GM12878 (cell line): ENCODE results near the gene UBE2E2. TPM values are rescaled to one million over a fixed set of nuclear protein-coding genes. Genes with fewer than 3 reads are reported as not detected.

Experiments
- ATAC-seq: fragments of 200-7000 bp; cut with Tn5 transposase; 3 replicates; pipeline ENCODE4 v1.9.1; 2020; ENCODE audit warnings: mild to moderate bottlenecking, moderate library complexity
- BruUV-seq: library from RNA; stranded (reverse); fragments of 400-500 nt; replicated peaks from 2 replicates; lab custom pipeline; 2021; lab: Mats Ljungman, UMichigan
- CTCF ChIA-PET: fragments of 300-600 bp; sonication (Branson Sonifier 250); formaldehyde crosslinking; extraction: SDS; loops from one replicate; lab custom pipeline; 2021; ENCODE audit warnings: inconsistent platforms; lab: Yijun Ruan, JAX
- POLR2A ChIA-PET: fragments of 350-600 bp; formaldehyde crosslinking; extraction: SDS; loops from one replicate; lab custom pipeline; 2021; ENCODE audit warnings: inconsistent platforms; lab: Charles Lee
- RAD21 ChIA-PET: fragments of 300-600 bp; sonication (Branson Sonifier 250); formaldehyde crosslinking; loops from one replicate; lab custom pipeline; 2023; ENCODE audit warnings: antibody characterized with exemption; ENCODE audit not compliant: unreplicated experiment; lab: Charles Lee
- SMC1A ChIA-PET: fragments of 300-600 bp; sonication (Branson Sonifier 250); formaldehyde crosslinking; loops from one replicate; lab custom pipeline; 2023; ENCODE audit not compliant: unreplicated experiment, uncharacterized antibody; lab: Charles Lee
- DNase-seq: peaks from one replicate; pipeline ENCODE4 v3.0.0-alpha.2; 2011; ENCODE audit warnings: low read depth, low spot score
- FAIRE-seq: peaks from 3 replicates; lab custom pipeline; 2011; peaks lifted over from hg19 to GRCh38; lab: Jason Lieb, UNC
- H2AFZ ChIP-seq: 2 replicates; pipeline ENCODE4 v1.6.0; 2011; ENCODE audit warnings: low read depth, low read length, control low read depth; ENCODE audit not compliant: control insufficient read depth
- H3K27ac ChIP-seq: 2 replicates; pipeline ENCODE4 v1.5.1; 2011; ENCODE audit warnings: control low read depth; ENCODE audit not compliant: control insufficient read depth, insufficient read depth
- H3K27me3 ChIP-seq, 2 experiments: replicated peaks in 1 of 2; 2 replicates each; pipeline versions ENCODE4 v1.6.0 to v1.6.1; 2011; ENCODE audit warnings: low read length in 1 of 2; ENCODE audit not compliant: control insufficient read depth in 2 of 2, insufficient read depth in 2 of 2
- H3K36me3 ChIP-seq, 2 experiments: 2 replicates each; pipeline ENCODE4 v1.5.1; 2011; ENCODE audit warnings: low read length in 1 of 2; ENCODE audit not compliant: control insufficient read depth in 2 of 2, insufficient read depth in 2 of 2
- H3K4me1 ChIP-seq: 2 replicates; pipeline ENCODE4 v1.6.1; 2011; ENCODE audit warnings: mild to moderate bottlenecking, low read length, moderate library complexity, mixed read lengths; ENCODE audit not compliant: control insufficient read depth, insufficient read depth
- H3K4me2 ChIP-seq: 2 replicates; pipeline ENCODE4 v1.6.0; 2011; ENCODE audit warnings: control low read depth; ENCODE audit not compliant: control insufficient read depth, insufficient read depth
- H3K4me3 ChIP-seq: fragments of 200-600 bp; sonication (generic); 2 replicates; pipeline ENCODE4 v1.5.1; 2016
- H3K79me2 ChIP-seq: 2 replicates; pipeline ENCODE4 v1.6.0; 2011; ENCODE audit warnings: low read length; ENCODE audit not compliant: control insufficient read depth, insufficient read depth
- H3K9ac ChIP-seq: 2 replicates; pipeline ENCODE4 v1.8.0; 2011; ENCODE audit warnings: low read length, control low read depth, mixed read lengths; ENCODE audit not compliant: control insufficient read depth, insufficient read depth
- H3K9me3 ChIP-seq: replicated peaks from 3 replicates; pipeline ENCODE4 v1.5.1; 2011; ENCODE audit warnings: mild to moderate bottlenecking, low read length; ENCODE audit not compliant: control insufficient read depth, insufficient read depth
- H4K20me1 ChIP-seq: 2 replicates; pipeline ENCODE4 v1.6.0; 2011; ENCODE audit not compliant: control insufficient read depth, insufficient read depth
- BCL3 ChIP-seq: IDR thresholded peaks from 2 replicates; pipeline ENCODE4 v1.6.1; 2011; ENCODE audit warnings: borderline replicate concordance, low read depth, mild to moderate bottlenecking, moderate library complexity, low read length; ENCODE audit not compliant: insufficient read depth, poor library complexity, severe bottlenecking
- BHLHE40 ChIP-seq, 2 experiments: fragments of 450-650 bp in 1 of 2; IDR thresholded peaks; 2 replicates each; pipeline ENCODE4 v1.6.1; 2011 to 2017; ENCODE audit warnings: low read depth in 2 of 2, borderline replicate concordance in 1 of 2, improper control_type of control experiment in 1 of 2, low read length in 1 of 2, mild to moderate bottlenecking in 1 of 2
- BMI1 ChIP-seq: fragments of 450-650 bp; IDR thresholded peaks from 2 replicates; pipeline ENCODE4 v1.6.1; 2016; ENCODE audit warnings: mild to moderate bottlenecking, moderate library complexity, borderline replicate concordance
- CBFB ChIP-seq: IDR thresholded peaks from 2 replicates; pipeline ENCODE4 v1.6.1; 2016; ENCODE audit warnings: antibody characterized with exemption, low read depth
- CHD1 ChIP-seq: IDR thresholded peaks from 2 replicates; pipeline ENCODE4 v1.6.1; 2012; ENCODE audit warnings: low read depth, low read length, improper control_type of control experiment
- EZH2 ChIP-seq: IDR thresholded peaks from 2 replicates; pipeline ENCODE4 v1.6.1; 2012; ENCODE audit warnings: low read depth, mild to moderate bottlenecking, control low read depth, inconsistent platforms, low read length, borderline replicate concordance; ENCODE audit not compliant: control insufficient read depth
- FOXK2 ChIP-seq: fragments of 450-650 bp; IDR thresholded peaks from 2 replicates; pipeline ENCODE4 v1.6.1; 2017; ENCODE audit warnings: mild to moderate bottlenecking, moderate library complexity
- IKZF1 ChIP-seq: fragments of 450-650 bp; conservative IDR thresholded peaks from 2 replicates; pipeline ENCODE4 v1.6.1; 2017; ENCODE audit warnings: antibody characterized with exemption, mild to moderate bottlenecking
- MEF2B ChIP-seq: fragments of 450-650 bp; IDR thresholded peaks from 2 replicates; pipeline ENCODE4 v1.6.1; 2018; ENCODE audit warnings: mild to moderate bottlenecking, moderate library complexity; ENCODE audit not compliant: partially characterized antibody, poor library complexity, severe bottlenecking
- MLLT1 ChIP-seq: fragments of 450-650 bp; IDR thresholded peaks from 2 replicates; pipeline ENCODE4 v1.6.1; 2016; ENCODE audit warnings: mild to moderate bottlenecking
- MTA2 ChIP-seq: fragments of 450-650 bp; IDR thresholded peaks from 2 replicates; pipeline ENCODE4 v1.6.1; 2016; ENCODE audit warnings: low read depth, mild to moderate bottlenecking, moderate library complexity
- PAX8 ChIP-seq: fragments of 450-650 bp; IDR thresholded peaks from 2 replicates; pipeline ENCODE4 v1.6.1; 2017; ENCODE audit warnings: mild to moderate bottlenecking, moderate library complexity
- RAD51 ChIP-seq: fragments of 450-650 bp; IDR thresholded peaks from 2 replicates; pipeline ENCODE4 v1.6.1; 2016; ENCODE audit warnings: moderate library complexity, mild to moderate bottlenecking, inconsistent platforms
- SP1 ChIP-seq: IDR thresholded peaks from one replicate; pipeline ENCODE4 v1.6.1; 2011; ENCODE audit warnings: low read depth, low read length
- SREBF1 ChIP-seq: IDR thresholded peaks from 2 replicates; pipeline ENCODE4 v1.6.1; 2012; ENCODE audit warnings: mild to moderate bottlenecking, low read length
- STAT1 ChIP-seq: fragments of 450-650 bp; conservative IDR thresholded peaks from 2 replicates; pipeline ENCODE4 v1.6.1; 2014; ENCODE audit warnings: antibody characterized with exemption, mild to moderate bottlenecking
- TBL1XR1 ChIP-seq: IDR thresholded peaks from 2 replicates; pipeline ENCODE4 v1.6.1; 2012; ENCODE audit warnings: low read depth, low read length, improper control_type of control experiment
- YY1 ChIP-seq: IDR thresholded peaks from 2 replicates; pipeline ENCODE4 v1.6.1; 2011; ENCODE audit warnings: low read depth, mild to moderate bottlenecking, low read length
- ZZZ3 ChIP-seq: IDR thresholded peaks from 2 replicates; pipeline ENCODE4 v1.6.1; 2011; ENCODE audit warnings: low read depth; ENCODE audit not compliant: control insufficient read depth, insufficient read length
- WGBS: methylation state at CpG from one replicate; pipeline ENCODE4 v1.1.6; 2016; ENCODE audit warnings: low lambda C conversion rate; ENCODE audit not compliant: insufficient replicate concordance, insufficient coverage; ENCODE audit errors: missing lambda C conversion rate; 5-methylcytosine and 5-hydroxymethylcytosine counted together
- in situ Hi-C: fragments of 300-500 bp; cut with MboI; formaldehyde crosslinking; loops from 9 replicates; pipeline ENCODE4 v1.14.3; 2018; ENCODE audit warnings: mixed read lengths
- intact Hi-C: fragments of 100-400 bp; cut with micrococcal nuclease; formaldehyde crosslinking; loops from one replicate; pipeline ENCODE4 v1.14.2; 2022; ENCODE audit not compliant: unreplicated experiment
- polyA plus RNA-seq, 11 experiments: library from polyadenylated mRNA; depleted of rRNA in 4 of 11; unstranded in 6 of 11; stranded (reverse) in 5 of 11; fragments of >200 nt; fragmentation: Nextera tagmentation in 4 of 11; fragmentation: Illumina TruSeq in 1 of 11; extraction: Ambion mirVana in 4 of 11; extraction: Trizol in 1 of 11; gene quantifications; 1 replicate in 1 of 11; 2 replicates in 10 of 11; pipeline versions ENCODE4 v1.2.1 to v1.2.3, GENCODE V29; 2011 to 2016; ENCODE audit warnings: inconsistent platforms in 2 of 11, missing spikeins in 2 of 11, low read depth in 1 of 11
- total RNA-seq, 4 experiments: library from RNA; depleted of rRNA in 3 of 4; stranded (reverse); fragments of >200 nt in 3 of 4; fragmentation: Illumina TruSeq in 1 of 4; extraction: Trizol in 1 of 4; gene quantifications; 2 replicates each; pipeline versions ENCODE4 v1.2.1 to v1.2.3, GENCODE V29; 2013 to 2021

UBE2E2 gene
- total and polyA plus RNA-seq, 10 of the 15 experiments (the other 5 are each of a cell fraction or from before 2014, with no cell fraction given), result 8.7 to 71.0 (median 36.4) TPM

- ATAC-seq (peak; percentile 70), DNase-seq (no peak), FAIRE-seq (no peak)
- Histone ChIP-seq H3K4me1 (peaks cover 36% of the 10 kb centered on the region), H3K4me3 (no peak overlapping the region), H3K36me3 (no peaks in the 10 kb centered on the region; a peak in 1 of 4 replicates), H3K4me2 (peak overlapping the region; percentile 61), H4K20me1 (no peaks in the 10 kb centered on the region), H3K9ac (no peak overlapping the region), H3K9me3 (peaks cover 5% of the 10 kb centered on the region), H3K27ac (peak overlapping the region; percentile 41; the same call in 1 of the 2 replicates), H3K27me3 (no peaks in the 10 kb centered on the region), H2AFZ (no peak overlapping the region), H3K79me2 (peaks cover 64% of the 10 kb centered on the region)
- in situ Hi-C loops (no loop called here), intact Hi-C loops (loop anchor here (5.0 kb wide), 1 partner anchor 588 kb away; the partner anchor contains the start of gene UBE2E1)
- SMC1A ChIA-PET, result interaction anchor here (0.6 to 4.6 kb wide), 10 partner anchors 9 to 542 kb away, joined by 3 to 23 read pairs (median 4); no protein-coding TSS in a partner anchor
- CTCF ChIA-PET, result interaction anchor here (1.6 kb wide), 1 partner anchor 13 kb away, joined by 3 read pairs; no protein-coding TSS in a partner anchor
- 10% methylated on average over 2 of the region's 2 CpGs for WGBS
- POLR2A ChIA-PET, result interaction anchor here (1.0 to 2.0 kb wide), 3 partner anchors 11 to 36 kb away, joined by 3 to 5 read pairs (median 3); no protein-coding TSS in a partner anchor
- BruUV-seq, result no TSS peak
- RAD21 ChIA-PET, result interaction anchor here (0.6 to 4.3 kb wide), 4 partner anchors 13 to 543 kb away, joined by 3 to 29 read pairs (median 3); no protein-coding TSS in a partner anchor
- TF ChIP-seq EZH2 (no peak), CHD1 (no peak), ZZZ3 (no peak), MTA2 (peak; percentile 89), SP1 (no peak), BHLHE40 (IDR thresholded peaks at IDR 0.05; ENCODE audit: borderline replicate concordance in 1 of 2, low read depth in 2 of 2, low read length in 1 of 2) (peak in 1 of 2 experiments; percentile 15; a peak in 1 of 4 replicates), YY1 (no peak), SREBF1 (no peak), TBL1XR1 (no peak), PAX8 (no peak), BMI1 (no peak), FOXK2 (no peak), MEF2B (peak; percentile 63), CBFB (peak; percentile 46; the same call in 1 of the 2 replicates), MLLT1 (peak; percentile 71), IKZF1 (0 out of 2 replicates have a peak, but pooled peaks have one; percentile 16), RAD51 (peak; percentile 72), STAT1 (no peak), BCL3 (no peak)
These were observed 16.0 kb downstream of the UBE2E2 start for GRCh38 chr3:23219117-23219516.
